PC-3 (cell line): Measurements from ENCODE around the gene ATG14. TPM values are rescaled to one million over a fixed set of nuclear protein-coding genes. Genes with fewer than 3 reads are reported as not detected.
A peak's percentile ranks its signal among the peaks of the same experiment; 100 is the strongest.

Source experiments
- ATAC-seq: fragments of 200-7000 bp; cut with Tn5 transposase; 2 replicates; pipeline ENCODE4 v1.9.1; 2020; ENCODE audit warnings: mild to moderate bottlenecking, moderate library complexity
- BruUV-seq: library from RNA; stranded (reverse); fragments of 400-500 nt; replicated peaks from 2 replicates; lab custom pipeline; 2021; lab: Mats Ljungman, UMichigan
- CTCF ChIA-PET: fragments of 300-600 bp; sonication (Branson Sonifier 250); formaldehyde crosslinking; loops from one replicate; lab custom pipeline; 2022; ENCODE audit warnings: antibody characterized with exemption; lab: Charles Lee
- POLR2A ChIA-PET: fragments of 300-600 bp; sonication (Branson Sonifier 250); formaldehyde crosslinking; loops from one replicate; lab custom pipeline; 2022; ENCODE audit warnings: antibody characterized with exemption; ENCODE audit not compliant: unreplicated experiment; lab: Charles Lee
- DNase-seq: peaks from one replicate; pipeline ENCODE4 v3.0.0-alpha.2; 2015
- H2AFZ ChIP-seq: fragments of 300-600 bp; sonication (generic); 2 replicates; pipeline ENCODE4 v1.6.0; 2016; ENCODE audit warnings: antibody characterized with exemption, low read length
- H3F3A ChIP-seq: fragments of 300-600 bp; sonication (generic); one replicate; pipeline ENCODE4 v1.6.0; 2017; ENCODE audit warnings: antibody characterized with exemption, low read length, control low read depth, mild to moderate bottlenecking; ENCODE audit not compliant: unreplicated experiment
- H3K27ac ChIP-seq: fragments of 300-600 bp; sonication (generic); 2 replicates; pipeline ENCODE4 v1.5.1; 2016; ENCODE audit warnings: mild to moderate bottlenecking, low read length
- H3K27me3 ChIP-seq: fragments of 300-600 bp; sonication (generic); 2 replicates; pipeline ENCODE4 v1.6.1; 2016; ENCODE audit warnings: low read length, mixed read lengths
- H3K36me3 ChIP-seq: fragments of 300-600 bp; sonication (generic); 2 replicates; pipeline ENCODE4 v1.6.1; 2016; ENCODE audit warnings: low read depth, mixed run types, low read length, mixed read lengths
- H3K4me1 ChIP-seq: fragments of 300-600 bp; sonication (generic); 2 replicates; pipeline ENCODE4 v1.5.1; 2016; ENCODE audit warnings: low read length; ENCODE audit not compliant: insufficient read depth
- H3K4me2 ChIP-seq: fragments of 300-600 bp; sonication (generic); 2 replicates; pipeline ENCODE4 v1.6.0; 2016; ENCODE audit warnings: low read length
- H3K4me3 ChIP-seq: fragments of 300-600 bp; sonication (generic); 2 replicates; pipeline ENCODE4 v1.5.1; 2016; ENCODE audit warnings: mild to moderate bottlenecking, low read length, mixed read lengths
- H3K79me2 ChIP-seq: fragments of 300-600 bp; sonication (generic); 2 replicates; pipeline ENCODE4 v1.6.1; 2017; ENCODE audit warnings: low read length, mixed read lengths
- H3K9ac ChIP-seq: fragments of 300-600 bp; sonication (generic); 2 replicates; pipeline ENCODE4 v1.6.0; 2016; ENCODE audit warnings: mild to moderate bottlenecking, low read length
- H3K9me2 ChIP-seq: fragments of 300-600 bp; sonication (generic); replicated peaks from 2 replicates; pipeline ENCODE4 v1.6.1; 2016; ENCODE audit warnings: mixed run types, low read length, mixed read lengths
- H3K9me3 ChIP-seq: fragments of 300-600 bp; sonication (generic); 2 replicates; pipeline ENCODE4 v1.6.1; 2016; ENCODE audit warnings: low read length, mixed read lengths
- H4K20me1 ChIP-seq: fragments of 300-600 bp; sonication (generic); 2 replicates; pipeline ENCODE4 v1.6.1; 2016; ENCODE audit warnings: low read length, mixed read lengths
- CTCF ChIP-seq: fragments of 300-600 bp; sonication (generic); conservative IDR thresholded peaks from 2 replicates; pipeline ENCODE4 v1.5.1; 2017; ENCODE audit warnings: antibody characterized with exemption, low read depth, mild to moderate bottlenecking, low read length
- EZH2 ChIP-seq: fragments of 300-600 bp; sonication (generic); IDR thresholded peaks from one replicate; pipeline ENCODE4 v1.6.1; 2017; ENCODE audit warnings: antibody characterized with exemption, mild to moderate bottlenecking, low read length; ENCODE audit not compliant: unreplicated experiment
- EZH2phosphoT487 ChIP-seq: fragments of 300-600 bp; sonication (generic); IDR thresholded peaks from 2 replicates; pipeline ENCODE4 v1.6.1; 2018; ENCODE audit warnings: mild to moderate bottlenecking, antibody characterized with exemption, low read length, borderline replicate concordance
- intact Hi-C: fragments of 100-400 bp; cut with micrococcal nuclease; formaldehyde crosslinking; loops from 2 replicates; pipeline ENCODE4 v1.9.0; 2023
- total RNA-seq: library from RNA; depleted of rRNA; stranded (reverse); fragments of >200 nt; gene quantifications from 2 replicates; pipeline ENCODE4 v1.2.3, GENCODE V29; 2014

ATG14 gene
- total RNA-seq, 1 experiment from 2014 or later, result 20.2 TPM

GRCh38 chr14:55450539-55450938 lies 38.9 kb upstream of the ATG14 start:
- peaks cover 82% of the 10 kb centered on the region for H3K4me1 ChIP-seq
- BruUV-seq, result no TSS peak
- no peak for ATAC-seq
- no peak overlapping the region for H3K4me2 ChIP-seq
- ChIA-PET CTCF (interaction anchor here (0.6 kb wide), 1 partner anchor 129 kb away, joined by 3 read pairs; no protein-coding TSS in a partner anchor), POLR2A (interaction anchor here (0.5 kb wide), 1 partner anchor 16 kb away, joined by 13 read pairs; no protein-coding TSS in a partner anchor)
- no peaks in the 10 kb centered on the region for H3K27me3 ChIP-seq
- peaks cover 13% of the 10 kb centered on the region for H3F3A ChIP-seq
- no peak overlapping the region for H3K27ac ChIP-seq
- no peak overlapping the region for H2AFZ ChIP-seq
- intact Hi-C loops, result no loop called here
- no peak overlapping the region for H3K4me3 ChIP-seq
- H4K20me1 ChIP-seq, result no peaks in the 10 kb centered on the region
- no peaks in the 10 kb centered on the region for H3K9me3 ChIP-seq
- DNase-seq, result no peak
- no peak overlapping the region for H3K9ac ChIP-seq
- no peaks in the 10 kb centered on the region for H3K9me2 ChIP-seq
- H3K36me3 ChIP-seq, result no peaks in the 10 kb centered on the region
- H3K79me2 ChIP-seq, result no peaks in the 10 kb centered on the region
- TF ChIP-seq CTCF, result no peak
- TF ChIP-seq EZH2phosphoT487, result no peak
- no peak for TF ChIP-seq EZH2

- H3K27me3 ChIP-seq, result no peaks in the 10 kb centered on the region
- no peak overlapping the region for H3K9ac ChIP-seq
- no peaks in the 10 kb centered on the region for H3K9me2 ChIP-seq
- H3K9me3 ChIP-seq, result no peaks in the 10 kb centered on the region
- peaks cover 81% of the 10 kb centered on the region for H3K4me1 ChIP-seq
- no peak overlapping the region for H3K4me2 ChIP-seq
- peaks cover 13% of the 10 kb centered on the region for H3F3A ChIP-seq
- no peak for TF ChIP-seq CTCF
- TF ChIP-seq EZH2, result no peak
- TF ChIP-seq EZH2phosphoT487, result no peak
- H3K36me3 ChIP-seq, result no peaks in the 10 kb centered on the region
- BruUV-seq, result no TSS peak
- H2AFZ ChIP-seq, result no peak overlapping the region
- DNase-seq (no peak), ATAC-seq (no peak)
- no peaks in the 10 kb centered on the region for H4K20me1 ChIP-seq
- intact Hi-C loops, result no loop called here
- no peak overlapping the region for H3K4me3 ChIP-seq
- CTCF ChIA-PET, result no interaction called here
- POLR2A ChIA-PET, result interaction anchor here (0.7 kb wide), 1 partner anchor 231 kb away, joined by 3 read pairs; no protein-coding TSS in a partner anchor
- H3K27ac ChIP-seq, result no peak overlapping the region
- no peaks in the 10 kb centered on the region for H3K79me2 ChIP-seq
Observed at GRCh38 chr14:55450124-55450523, 38.5 kb upstream of the ATG14 start.

GRCh38 chr14:55449116-55449515 lies 37.5 kb upstream of the ATG14 start:
- peaks cover 76% of the 10 kb centered on the region for H3K4me1 ChIP-seq

More at GRCh38 chr14:55449116-55449515, 37.5 kb upstream of the ATG14 start:
- H3K4me2 ChIP-seq, result peak overlapping the region; percentile 72
- intact Hi-C loops, result loop anchor here (5.0 kb wide), 2 partner anchors 383 to 1038 kb away; no protein-coding TSS in a partner anchor
- DNase-seq (no peak), ATAC-seq (no peak)
- TF ChIP-seq CTCF, result no peak
- TF ChIP-seq EZH2, result no peak
- no peak for TF ChIP-seq EZH2phosphoT487
- H3K9me2 ChIP-seq, result no peaks in the 10 kb centered on the region
- no peaks in the 10 kb centered on the region for H3K79me2 ChIP-seq
- ChIA-PET POLR2A (no interaction called here), CTCF (interaction anchor here (1.5 kb wide), 1 partner anchor 10 kb away, joined by 4 read pairs; no protein-coding TSS in a partner anchor)
- H4K20me1 ChIP-seq, result no peaks in the 10 kb centered on the region
- no peak overlapping the region for H2AFZ ChIP-seq
- H3F3A ChIP-seq, result peaks cover 13% of the 10 kb centered on the region
- no peak overlapping the region for H3K4me3 ChIP-seq
- H3K36me3 ChIP-seq, result no peaks in the 10 kb centered on the region
- no peaks in the 10 kb centered on the region for H3K27me3 ChIP-seq
- peak overlapping the region; percentile 81 for H3K27ac ChIP-seq
- H3K9me3 ChIP-seq, result no peaks in the 10 kb centered on the region
- no TSS peak for BruUV-seq
- H3K9ac ChIP-seq, result no peak overlapping the region; the same call in 1 of the 2 replicates
